B cell (primary cell): Measurements from ENCODE around the gene S100A9. TPM values are rescaled to one million over a fixed set of nuclear protein-coding genes. Genes with fewer than 3 reads are reported as not detected.
"Not testable (repeated sequence)": the region's sequence is repeated elsewhere in the genome, so short reads cannot be mapped to it uniquely, and the experiment has no call there.

ENCODE experiments used
- ATAC-seq: fragments of 200-7000 bp; cut with Tn5 transposase; one replicate; pipeline ENCODE4 v1.10.0; 2021; ENCODE audit warnings: low read depth, mild to moderate bottlenecking, moderate number of reproducible peaks, moderate library complexity
- CTCF ChIA-PET: fragments of 350-600 bp; sonication (Branson Sonifier 250); formaldehyde crosslinking; loops from one replicate; lab custom pipeline; 2021; ENCODE audit warnings: antibody characterized with exemption, inconsistent platforms; lab: Charles Lee
- POLR2A ChIA-PET: fragments of 350-600 bp; sonication (Branson Sonifier 250); formaldehyde crosslinking; loops from one replicate; lab custom pipeline; 2021; ENCODE audit warnings: antibody characterized with exemption; lab: Charles Lee
- DNase-seq: peaks from one replicate; pipeline ENCODE4 v3.0.0; 2013
- H2AFZ ChIP-seq: 2 replicates; pipeline ENCODE4 v1.6.1; 2012; ENCODE audit warnings: mild to moderate bottlenecking, low read depth, low read length; ENCODE audit not compliant: insufficient read depth, poor library complexity, severe bottlenecking
- H3K27ac ChIP-seq, 2 donors: 1 replicate in 1 of 2; 2 replicates in 1 of 2; pipeline ENCODE4 v1.5.1; 2012 to 2013; ENCODE audit warnings: low read length in 2 of 2, mild to moderate bottlenecking in 2 of 2, moderate library complexity in 1 of 2
- H3K27me3 ChIP-seq, 4 experiments: fragments of 200-600 bp in 1 of 4; sonication (generic) in 1 of 4; replicated peaks in 1 of 4; 1 replicate in 2 of 4; 2 replicates in 2 of 4; pipeline versions ENCODE4 v1.6.1 to v1.7.0; 2013 to 2016; ENCODE audit warnings: low read length in 3 of 4, mild to moderate bottlenecking in 2 of 4, mixed read lengths in 1 of 4, moderate library complexity in 1 of 4; ENCODE audit not compliant: insufficient read depth in 4 of 4, control insufficient read depth in 3 of 4; ENCODE audit errors: control extremely low read depth in 1 of 4
- H3K36me3 ChIP-seq, 2 experiments: replicated peaks in 1 of 2; 1 replicate in 1 of 2; 2 replicates in 1 of 2; pipeline versions ENCODE4 v1.6.1 to v1.7.1; 2013; ENCODE audit warnings: low read length in 1 of 2; ENCODE audit not compliant: insufficient read depth in 2 of 2, control insufficient read depth in 1 of 2; ENCODE audit errors: control extremely low read depth in 1 of 2, extremely low read depth in 1 of 2
- H3K4me1 ChIP-seq, 2 donors: fragments of 200-600 bp in 1 of 2; sonication (generic) in 1 of 2; 1 replicate in 1 of 2; 2 replicates in 1 of 2; pipeline versions ENCODE4 v1.5.1 to v1.6.1; 2013 to 2017; ENCODE audit warnings: low read length in 2 of 2; ENCODE audit not compliant: control insufficient read depth in 2 of 2, insufficient read depth in 2 of 2
- H3K4me2 ChIP-seq: replicated peaks from 2 replicates; pipeline ENCODE3; 2012; ENCODE audit warnings: mild to moderate bottlenecking, low read depth, low read length; ENCODE audit not compliant: poor library complexity, severe bottlenecking
- H3K4me3 ChIP-seq, 5 experiments: fragments of 200-600 bp in 1 of 5; sonication (generic) in 1 of 5; 1 replicate in 3 of 5; 2 replicates in 2 of 5; pipeline versions ENCODE4 v1.5.1 to v1.7.0; 2011 to 2016; ENCODE audit warnings: low read length in 4 of 5, mild to moderate bottlenecking in 4 of 5, low read depth in 2 of 5, control low read depth in 1 of 5, moderate library complexity in 1 of 5; ENCODE audit not compliant: insufficient read depth in 1 of 5; ENCODE audit errors: control extremely low read depth in 1 of 5, extremely low read depth in 1 of 5
- H3K79me2 ChIP-seq: fragments of 200-600 bp; sonication (generic); one replicate; pipeline ENCODE4 v1.6.0; 2016; ENCODE audit warnings: low read length; ENCODE audit not compliant: control insufficient read depth, insufficient read depth
- H3K9ac ChIP-seq: fragments of 200-600 bp; sonication (generic); 2 replicates; pipeline ENCODE4 v1.6.1; 2017; ENCODE audit warnings: mild to moderate bottlenecking, low read length, moderate library complexity
- H3K9me3 ChIP-seq, 3 donors: one replicate each; pipeline versions ENCODE4 v1.6.1 to v1.7.1; 2013; ENCODE audit warnings: low read length in 2 of 3; ENCODE audit not compliant: control insufficient read depth in 2 of 3, insufficient read depth in 1 of 3; ENCODE audit errors: control extremely low read depth in 1 of 3
- H4K20me1 ChIP-seq: 2 replicates; pipeline ENCODE4 v1.6.0; 2012; ENCODE audit warnings: mild to moderate bottlenecking, low read length; ENCODE audit not compliant: insufficient read depth, control insufficient read depth, poor library complexity, severe bottlenecking
- H3K27ac Mint-ChIP-seq: one replicate; pipeline ENCODE4 v1.8.0; 2021; ENCODE audit warnings: mixed read lengths
- H3K27me3 Mint-ChIP-seq: one replicate; pipeline ENCODE4 v1.8.0; 2021; ENCODE audit warnings: mixed read lengths
- H3K4me1 Mint-ChIP-seq: one replicate; pipeline ENCODE4 v1.8.0; 2021; ENCODE audit warnings: mixed read lengths
- H3K4me3 Mint-ChIP-seq: one replicate; pipeline ENCODE4 v1.8.0; 2021; ENCODE audit warnings: mixed read lengths
- H3K9me3 Mint-ChIP-seq: one replicate; pipeline ENCODE4 v1.8.0; 2022; ENCODE audit warnings: mixed read lengths; ENCODE audit not compliant: insufficient read depth
- WGBS: methylation state at CpG from one replicate; pipeline ENCODE4 v1.1.5; 2013; ENCODE audit warnings: missing lambda C conversion rate; ENCODE audit not compliant: insufficient coverage; 5-methylcytosine and 5-hydroxymethylcytosine counted together
- intact Hi-C: fragments of 100-400 bp; cut with micrococcal nuclease; formaldehyde crosslinking; loops from one replicate; pipeline ENCODE4 v1.10.0; 2022
- polyA plus RNA-seq: library from polyadenylated mRNA; depleted of rRNA; stranded (reverse); fragments of >200 nt; gene quantifications from 2 replicates; pipeline ENCODE4 v1.2.3, GENCODE V29; 2012
- total RNA-seq, 2 donors: library from RNA; stranded (reverse); fragments of 120-200 nt in 1 of 2; gene quantifications; 1 replicate in 1 of 2; 2 replicates in 1 of 2; pipeline versions ENCODE4 v1.2.3 to v1.2.4, GENCODE V29; 2013 to 2022

S100A9 gene
- total and polyA plus RNA-seq, 2 donors (not counting 1 experiment from before 2014, with no cell fraction given): 4.2 to 66.6 TPM

DNA sequence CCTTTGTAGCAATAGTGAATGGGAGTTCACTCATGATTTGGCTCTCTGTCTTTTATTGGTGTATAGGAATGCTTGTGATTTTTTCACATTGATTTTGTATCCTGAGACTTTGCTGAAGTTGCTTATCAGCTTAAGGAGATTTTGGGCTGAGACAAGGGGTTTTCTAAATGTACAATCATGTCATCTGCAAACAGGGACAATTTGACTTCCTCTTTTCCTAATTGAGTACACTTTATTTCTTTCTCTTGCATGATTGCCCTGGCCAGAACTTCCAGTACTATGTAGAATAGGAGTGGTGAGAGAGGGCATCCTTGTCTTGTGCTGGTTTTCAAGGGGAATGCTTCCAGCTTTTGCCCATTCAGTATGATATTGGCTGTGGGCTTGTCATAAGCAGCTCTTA, 41.6 kb upstream of the S100A9 start:
- ATAC-seq, H3K4me1 Mint-ChIP-seq, H3K4me1 ChIP-seq, H3K27ac ChIP-seq, H3K9me3 Mint-ChIP-seq, H2AFZ ChIP-seq, H3K4me3 Mint-ChIP-seq, DNase-seq, H3K4me3 ChIP-seq, H3K4me2 ChIP-seq, H3K27ac Mint-ChIP-seq, CTCF ChIA-PET, H4K20me1 ChIP-seq, H3K79me2 ChIP-seq, H3K36me3 ChIP-seq, intact Hi-C loops, POLR2A ChIA-PET, H3K9ac ChIP-seq: not testable (repeated sequence)
- H3K9me3 ChIP-seq: peaks cover 0 to 14% (median 3%) of the 10 kb centered on the region in 3 donors
- H3K27me3 ChIP-seq: peaks cover 0 to 16% (median 2%) of the 10 kb centered on the region in 4 experiments
- peaks cover 40% of the 10 kb centered on the region for H3K27me3 Mint-ChIP-seq

DNA sequence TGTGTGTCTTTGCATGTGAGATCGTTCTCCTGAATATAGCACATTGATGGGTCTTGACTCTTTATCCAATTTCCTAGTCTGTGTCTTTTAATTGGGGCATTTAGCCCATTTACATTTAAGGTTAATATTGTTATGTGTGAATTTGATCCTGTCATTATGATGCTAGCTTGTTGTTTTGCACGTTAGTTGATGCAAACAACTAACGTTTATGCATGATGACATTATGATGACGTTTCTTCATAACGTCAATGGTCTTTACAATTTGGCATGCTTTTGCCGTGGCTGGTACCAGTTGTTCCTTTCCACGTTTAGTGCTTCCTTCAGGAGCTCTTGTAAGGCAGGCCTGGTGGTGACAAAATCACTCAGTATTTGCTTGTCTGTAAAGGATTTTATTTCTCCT, 39.5 kb upstream of the S100A9 start:
- H3K79me2 ChIP-seq, H3K27ac Mint-ChIP-seq, H2AFZ ChIP-seq, H3K4me1 ChIP-seq, ATAC-seq, H3K4me3 ChIP-seq, H3K36me3 ChIP-seq, intact Hi-C loops, CTCF ChIA-PET, H3K4me3 Mint-ChIP-seq, H3K27ac ChIP-seq, H4K20me1 ChIP-seq, POLR2A ChIA-PET, DNase-seq, H3K4me1 Mint-ChIP-seq, H3K9ac ChIP-seq, H3K4me2 ChIP-seq: not testable (repeated sequence)
- H3K27me3 ChIP-seq: peaks cover 0 to 20% (median 1%) of the 10 kb centered on the region in 4 experiments
- Mint-ChIP-seq H3K9me3 (peaks cover 11% of the 10 kb centered on the region), H3K27me3 (peaks cover 41% of the 10 kb centered on the region)
- WGBS: 86% methylated on average over 5 of the region's 7 CpGs
- peaks cover 0 to 14% (median 12%) of the 10 kb centered on the region in 3 donors for H3K9me3 ChIP-seq
